Stimulated activated CD8-positive, alpha-beta memory T cell treated with anti-CD3 and anti-CD28 coated beads, Interleukin-7, amount 100 ng/mL, for 48 hours (primary cell): ENCODE data around the gene THOC2.
"Not testable (repeated sequence)": the region's sequence is repeated elsewhere in the genome, so short reads cannot be mapped to it uniquely, and the experiment has no call there.

Experiments used
- DNase-seq, 2 donors: peaks; one replicate each; pipeline ENCODE4 v3.0.0-alpha.2; 2020; ENCODE audit warnings: low read depth in 1 of 2; ENCODE audit errors: extremely low read depth in 1 of 2

The THOC2 gene

DNA sequence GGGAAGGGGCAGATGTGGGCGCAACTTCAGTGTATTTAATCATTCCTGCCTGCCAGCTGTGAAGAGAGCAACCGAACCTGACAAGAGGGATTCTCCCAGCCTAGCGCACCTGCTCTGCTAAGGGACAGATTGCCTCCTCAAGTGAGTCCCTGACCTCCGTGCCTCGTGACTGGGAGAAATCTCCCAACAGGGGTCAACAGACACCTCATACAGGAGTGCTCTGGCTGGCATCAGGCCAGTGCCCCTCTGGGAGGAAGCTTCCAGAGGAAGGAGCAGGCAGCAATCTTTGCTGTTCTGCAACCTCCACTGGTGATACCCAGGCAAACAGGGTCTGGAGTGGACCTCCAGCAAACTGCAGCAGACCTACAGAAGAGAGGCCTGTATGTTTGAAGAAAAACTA, 158.8 kb downstream of the THOC2 start:
- not testable (repeated sequence) for DNase-seq

DNA sequence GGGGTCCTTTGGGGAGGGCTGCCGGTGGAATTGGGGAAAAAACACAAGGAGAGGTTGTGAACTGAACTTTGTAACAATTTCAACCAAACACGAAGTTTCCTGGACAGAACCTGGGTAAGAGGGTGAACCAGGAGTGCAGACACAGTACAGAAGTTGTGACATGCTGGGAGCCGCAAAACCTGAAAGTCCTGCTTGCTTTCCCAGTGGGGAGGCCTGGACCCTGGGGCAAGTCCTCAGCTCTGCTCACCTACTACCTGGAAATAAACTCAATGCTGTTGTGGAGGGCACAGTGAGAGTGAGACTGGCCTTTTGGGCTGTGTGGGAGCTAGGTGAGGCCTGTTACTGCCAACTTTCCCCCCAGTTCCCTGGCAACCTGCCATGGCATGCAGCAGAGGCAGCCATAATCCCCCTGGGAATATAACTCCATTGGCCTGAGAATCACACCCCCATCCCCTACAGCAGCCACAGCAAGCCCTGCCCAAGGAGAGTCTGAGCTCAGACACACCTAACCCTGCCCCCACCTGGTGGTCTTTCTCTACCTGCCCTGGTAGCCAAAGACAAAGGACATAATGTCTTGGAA, 162.8 kb downstream of the THOC2 start:
- DNase-seq, result no peak

DNA sequence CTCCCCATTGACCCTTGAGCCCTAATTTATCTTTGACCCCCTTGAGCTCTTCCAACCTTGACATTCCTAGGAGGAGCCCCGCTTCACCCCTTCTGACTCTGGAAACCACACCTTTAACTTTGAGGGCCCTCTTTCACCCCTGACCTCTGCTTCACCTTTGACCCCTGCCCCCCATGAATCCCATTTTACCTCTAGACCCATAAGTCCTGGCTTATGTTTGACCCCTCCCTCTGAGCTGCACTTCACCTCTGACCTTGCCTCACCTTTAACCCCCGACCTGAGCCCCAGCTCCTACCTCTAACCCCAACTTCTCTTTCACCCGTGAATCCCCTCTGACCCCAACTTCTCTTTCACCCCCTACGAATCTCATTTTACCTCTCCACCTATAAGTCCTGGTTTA, 169.7 kb downstream of the THOC2 start:
- no peak for DNase-seq

DNA sequence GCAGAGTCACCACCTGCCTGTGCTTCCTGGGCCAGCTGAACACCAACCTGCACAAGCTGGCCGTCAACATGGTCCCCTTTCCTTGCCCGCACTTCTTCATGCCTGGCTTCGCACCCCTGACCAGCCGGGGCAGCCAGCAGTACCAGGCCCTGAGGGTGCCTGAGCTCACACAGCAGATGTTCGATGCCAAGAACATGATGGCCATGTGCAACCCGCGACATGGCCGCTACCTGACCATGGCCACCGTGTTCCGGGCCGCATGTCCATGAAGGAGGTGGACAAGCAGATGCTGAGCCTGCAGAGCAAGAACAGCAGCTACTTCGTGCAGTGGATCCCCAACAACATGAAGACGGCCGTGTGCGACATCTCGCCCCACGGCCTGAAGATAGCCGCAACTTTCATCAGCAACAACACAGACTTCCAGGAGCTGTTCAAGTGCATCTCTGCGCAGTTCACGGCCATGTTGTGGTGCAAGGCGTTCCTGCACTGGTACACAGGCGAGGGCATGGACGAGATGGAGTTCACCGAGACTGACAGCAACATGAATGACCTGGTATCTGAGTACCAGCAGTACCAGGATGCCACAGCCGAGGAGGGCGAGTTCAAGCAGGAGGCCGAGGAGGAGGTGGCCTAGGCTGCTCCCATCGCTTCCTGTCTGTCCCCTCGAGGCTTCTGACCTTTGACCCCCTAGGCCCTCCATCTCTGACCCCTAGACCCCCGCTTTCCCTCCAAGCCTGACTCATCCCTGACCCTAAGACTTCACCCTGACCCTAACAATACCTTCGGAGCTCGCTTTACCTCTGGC, 170.3 kb downstream of the THOC2 start:
- no peak for DNase-seq

DNA sequence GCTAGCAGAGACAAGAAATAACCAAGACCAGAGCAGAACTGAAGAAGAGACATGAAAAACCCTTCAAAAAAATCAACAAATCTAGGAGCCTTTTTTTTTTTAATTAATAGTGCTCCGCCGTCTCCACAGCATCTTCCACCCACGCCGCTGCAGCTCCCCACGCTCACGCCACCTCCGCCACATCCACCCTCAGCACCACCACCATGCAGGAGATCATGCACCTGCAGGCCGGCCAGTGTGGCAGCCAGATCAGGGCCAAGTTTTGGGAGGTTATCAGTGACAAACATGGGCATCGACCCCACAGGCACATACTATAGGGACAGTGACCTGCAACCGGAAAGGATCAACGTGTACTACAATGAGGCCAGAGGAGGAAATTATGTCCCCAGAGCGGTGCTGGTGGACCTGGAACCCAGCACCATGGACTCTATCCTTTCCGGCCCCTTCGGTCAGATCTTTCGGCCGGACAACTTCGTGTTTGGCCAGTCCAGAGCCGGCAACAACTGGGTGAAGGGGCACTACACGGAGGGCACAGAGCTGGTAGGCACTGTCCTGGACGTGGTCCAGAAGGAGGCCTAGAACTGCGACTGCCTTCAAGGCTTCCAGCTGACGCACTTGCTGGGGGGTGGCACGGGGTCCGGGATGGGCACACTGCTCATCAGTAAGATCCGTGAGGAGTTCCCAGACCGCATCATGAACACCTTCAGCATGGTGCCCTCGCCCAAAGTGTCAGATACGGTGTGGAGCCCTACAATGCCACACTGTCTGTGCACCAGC, 171.2 kb downstream of the THOC2 start:
- DNase-seq, result no peak

DNA sequence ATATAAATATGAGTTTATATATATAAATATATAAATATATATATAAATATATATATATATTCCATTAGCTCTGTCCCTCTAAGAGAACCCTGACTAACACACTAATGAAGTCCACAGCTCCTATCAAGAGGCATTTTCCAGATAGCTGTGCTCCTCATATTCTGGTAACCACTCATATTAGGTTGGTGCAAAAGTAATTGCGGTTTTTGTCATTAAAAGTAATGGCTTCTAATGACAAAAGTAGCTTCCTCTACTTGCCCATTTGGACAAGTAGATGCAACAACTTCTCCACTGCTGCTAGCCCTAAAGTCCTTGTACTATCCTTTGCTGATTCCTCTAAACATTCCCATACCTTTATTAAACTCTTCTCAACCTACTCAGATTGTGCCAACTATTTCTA, 182.0 kb downstream of the THOC2 start:
- no peak for DNase-seq
